ENCODE data around the gene SEC14L3. TPM values are rescaled to one million over a fixed set of nuclear protein-coding genes. Genes with fewer than 3 reads are reported as not detected.

SEC14L3 gene
- total and polyA plus RNA-seq, 2 of the 13 experiments (the other 11 are each of a cell fraction or from before 2014, with no cell fraction given), result not detected

DNA sequence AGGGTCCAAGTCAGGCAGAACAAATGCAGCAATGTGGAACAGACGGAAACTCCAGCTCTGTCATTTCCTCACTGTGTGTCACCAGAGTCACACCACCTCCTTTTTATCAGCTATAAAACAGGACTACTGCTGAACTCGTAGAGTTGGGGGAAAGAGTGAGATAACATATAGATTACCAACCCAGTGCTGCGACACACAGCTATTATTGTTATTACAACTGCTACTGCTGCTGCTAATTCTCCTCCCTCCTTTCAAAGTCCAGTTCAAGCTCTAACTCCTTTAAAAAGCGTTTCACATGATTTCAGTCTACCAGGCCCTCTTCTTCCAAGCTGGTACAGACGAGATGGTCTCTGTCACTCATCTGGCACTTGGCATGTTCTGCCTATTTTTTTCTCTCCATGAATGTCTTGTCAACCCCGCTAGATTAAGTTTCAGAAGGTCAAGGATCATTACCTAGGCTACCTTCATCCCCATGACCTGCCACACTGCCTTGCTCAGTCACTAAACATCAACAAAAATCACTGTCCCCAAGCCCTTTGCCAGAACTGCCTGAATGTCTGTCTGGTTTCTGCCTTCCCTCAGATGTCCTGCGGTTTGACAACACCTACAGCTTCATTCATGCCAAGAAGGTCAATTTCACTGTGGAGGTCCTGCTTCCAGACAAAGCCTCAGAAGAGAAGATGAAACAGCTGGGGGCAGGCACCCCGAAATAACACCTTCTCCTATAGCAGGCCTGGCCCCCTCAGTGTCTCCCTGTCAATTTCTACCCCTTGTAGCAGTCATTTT is 49.9 kb downstream of the SEC14L3 start (continued):
- TF ChIP-seq ZNF772 (CRISPR knock-in tag; IDR thresholded peaks at IDR 0.05) (no peak), ZNF138 (CRISPR knock-in tag; IDR thresholded peaks at IDR 0.05; ENCODE audit: low read depth) (no peak), SRSF1 (optimal IDR thresholded peaks at IDR 0.05; ENCODE audit: low read depth, low read length) (no peak), KLF11 (CRISPR knock-in tag; IDR thresholded peaks at IDR 0.05) (no peak), U2AF1 (optimal IDR thresholded peaks at IDR 0.05; ENCODE audit: low read depth, low read length) (no peak), KDM1A (CRISPR knock-in tag; IDR thresholded peaks at IDR 0.05) (no peak), RAD21 (CRISPR knock-in tag; IDR thresholded peaks at IDR 0.05) (no peak), GPBP1L1 (CRISPR knock-in tag; IDR thresholded peaks at IDR 0.05) (no peak), ZNF496 (CRISPR knock-in tag; IDR thresholded peaks at IDR 0.05; ENCODE audit: insufficient replicate concordance) (no peak), HOXA7 (CRISPR knock-in tag; IDR thresholded peaks at IDR 0.05) (no peak), SOX5 (CRISPR knock-in tag; IDR thresholded peaks at IDR 0.05; ENCODE audit: borderline replicate concordance) (peak; percentile 23; the same call in 1 of the 2 replicates), POLR2A (IDR thresholded peaks at IDR 0.05; ENCODE audit: insufficient read depth in 1 of 2, low read depth in 2 of 2, low read length in 2 of 2) (peak; percentile 61 to 81; a peak in 3 of 4 replicates), MAX (IDR thresholded peaks at IDR 0.05) (peak; percentile 30; the same call in 1 of the 2 replicates), SETDB1 (CRISPR knock-in tag; IDR thresholded peaks at IDR 0.05; ENCODE audit: borderline replicate concordance) (no peak), ZNF292 (CRISPR knock-in tag; IDR thresholded peaks at IDR 0.05; ENCODE audit: borderline replicate concordance, low read depth) (no peak), SNAPC2 (CRISPR knock-in tag; IDR thresholded peaks at IDR 0.05) (no peak), CREB1 (IDR thresholded peaks at IDR 0.05) (no peak), CREB1 (CRISPR knock-in tag; IDR thresholded peaks at IDR 0.05) (no peak), ZNF3 (CRISPR knock-in tag; IDR thresholded peaks at IDR 0.05) (no peak), ZNF768 (CRISPR knock-in tag; IDR thresholded peaks at IDR 0.05) (no peak), DNMT1 (CRISPR knock-in tag; IDR thresholded peaks at IDR 0.05) (no peak), ZNF281 (CRISPR knock-in tag; IDR thresholded peaks at IDR 0.05; ENCODE audit: borderline replicate concordance) (no peak; the same call in 1 of the 2 replicates), ZNF546 (CRISPR knock-in tag; conservative IDR thresholded peaks at IDR 0.05) (no peak)
- TF ChIP-seq, protein P1, sequence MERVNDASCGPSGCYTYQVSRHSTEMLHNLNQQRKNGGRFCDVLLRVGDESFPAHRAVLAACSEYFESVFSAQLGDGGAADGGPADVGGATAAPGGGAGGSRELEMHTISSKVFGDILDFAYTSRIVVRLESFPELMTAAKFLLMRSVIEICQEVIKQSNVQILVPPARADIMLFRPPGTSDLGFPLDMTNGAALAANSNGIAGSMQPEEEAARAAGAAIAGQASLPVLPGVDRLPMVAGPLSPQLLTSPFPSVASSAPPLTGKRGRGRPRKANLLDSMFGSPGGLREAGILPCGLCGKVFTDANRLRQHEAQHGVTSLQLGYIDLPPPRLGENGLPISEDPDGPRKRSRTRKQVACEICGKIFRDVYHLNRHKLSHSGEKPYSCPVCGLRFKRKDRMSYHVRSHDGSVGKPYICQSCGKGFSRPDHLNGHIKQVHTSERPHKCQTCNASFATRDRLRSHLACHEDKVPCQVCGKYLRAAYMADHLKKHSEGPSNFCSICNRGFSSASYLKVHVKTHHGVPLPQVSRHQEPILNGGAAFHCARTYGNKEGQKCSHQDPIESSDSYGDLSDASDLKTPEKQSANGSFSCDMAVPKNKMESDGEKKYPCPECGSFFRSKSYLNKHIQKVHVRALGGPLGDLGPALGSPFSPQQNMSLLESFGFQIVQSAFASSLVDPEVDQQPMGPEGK (CRISPR knock-in tag; IDR thresholded peaks at IDR 0.05), result peak; percentile 17; the same call in 1 of the 2 replicates
- TF ChIP-seq, protein P2, sequence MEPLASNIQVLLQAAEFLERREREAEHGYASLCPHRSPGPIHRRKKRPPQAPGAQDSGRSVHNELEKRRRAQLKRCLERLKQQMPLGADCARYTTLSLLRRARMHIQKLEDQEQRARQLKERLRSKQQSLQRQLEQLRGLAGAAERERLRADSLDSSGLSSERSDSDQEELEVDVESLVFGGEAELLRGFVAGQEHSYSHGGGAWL (CRISPR knock-in tag; IDR thresholded peaks at IDR 0.05), result no peak

Measured in HepG2 (cell line).